A673 (cell line): ENCODE measurements around the gene TMEM106C. TPM values are rescaled to one million over a fixed set of nuclear protein-coding genes. Genes with fewer than 3 reads are reported as not detected.

ENCODE experiments used
- BruUV-seq: library from RNA; stranded (reverse); fragments of 400-500 nt; replicated peaks from 2 replicates; lab custom pipeline; 2021; lab: Mats Ljungman, UMichigan
- CTCF ChIA-PET: fragments of 300-600 bp; sonication (Branson Sonifier 250); formaldehyde crosslinking; loops from one replicate; lab custom pipeline; 2022; ENCODE audit warnings: antibody characterized with exemption; lab: Charles Lee
- POLR2A ChIA-PET: fragments of 300-600 bp; sonication (Branson Sonifier 250); formaldehyde crosslinking; loops from one replicate; lab custom pipeline; 2022; ENCODE audit warnings: antibody characterized with exemption; ENCODE audit not compliant: low non-redundant PET; lab: Charles Lee
- DNase-seq: peaks from one replicate; pipeline ENCODE4 v3.0.0-alpha.2; 2015; ENCODE audit warnings: low spot score
- H3K27ac ChIP-seq: fragments of 200-600 bp; sonication (generic); 2 replicates; pipeline ENCODE4 v1.5.1; 2016; ENCODE audit warnings: mixed run types, low read depth, mild to moderate bottlenecking, mixed read lengths, antibody characterized with exemption, low read length; ENCODE audit not compliant: poor library complexity, severe bottlenecking
- H3K27me3 ChIP-seq: fragments of 200-600 bp; sonication (generic); replicated peaks from 2 replicates; pipeline ENCODE4 v1.6.1; 2017; ENCODE audit warnings: mixed run types, low read depth, mild to moderate bottlenecking, mixed read lengths, antibody characterized with exemption, low read length; ENCODE audit not compliant: insufficient read depth, poor library complexity
- H3K36me3 ChIP-seq: fragments of 200-600 bp; sonication (generic); 2 replicates; pipeline ENCODE4 v1.6.1; 2016; ENCODE audit warnings: mixed run types, mild to moderate bottlenecking, mixed read lengths, antibody characterized with exemption, low read length; ENCODE audit not compliant: insufficient read depth, poor library complexity, severe bottlenecking
- H3K4me1 ChIP-seq: fragments of 200-600 bp; sonication (generic); 2 replicates; pipeline ENCODE4 v1.6.1; 2017; ENCODE audit warnings: mixed run types, mild to moderate bottlenecking, mixed read lengths, antibody characterized with exemption, low read length; ENCODE audit not compliant: insufficient read depth, poor library complexity, severe bottlenecking
- H3K4me3 ChIP-seq: fragments of 200-600 bp; sonication (generic); 2 replicates; pipeline ENCODE4 v1.5.1; 2016; ENCODE audit warnings: low read depth, mixed run types, mild to moderate bottlenecking, mixed read lengths, low read length; ENCODE audit not compliant: poor library complexity, severe bottlenecking
- H3K9me3 ChIP-seq: fragments of 200-600 bp; sonication (generic); 2 replicates; pipeline ENCODE4 v1.6.1; 2016; ENCODE audit warnings: mixed run types, low read depth, mild to moderate bottlenecking, mixed read lengths, antibody characterized with exemption, low read length; ENCODE audit not compliant: poor library complexity, severe bottlenecking
- CTCF ChIP-seq: fragments of 300-800, 200-600 bp; sonication (generic); conservative IDR thresholded peaks from 2 replicates; pipeline ENCODE4 v1.5.1; 2017; ENCODE audit warnings: low read depth, mild to moderate bottlenecking, antibody characterized with exemption, low read length, moderate library complexity, mixed read lengths
- EZH2 ChIP-seq: fragments of 200-600 bp; sonication (generic); IDR thresholded peaks from 2 replicates; pipeline ENCODE4 v1.6.1; 2017; ENCODE audit warnings: borderline replicate concordance, low read depth, mild to moderate bottlenecking, mixed read lengths, antibody characterized with exemption, low read length; ENCODE audit not compliant: poor library complexity, severe bottlenecking
- intact Hi-C: fragments of 100-400 bp; cut with micrococcal nuclease; formaldehyde crosslinking; loops from one replicate; pipeline ENCODE4 v1.10.0; 2022; ENCODE audit not compliant: unreplicated experiment
- total RNA-seq: library from RNA; stranded (reverse); gene quantifications from 2 replicates; pipeline ENCODE4 v1.2.3, GENCODE V29; 2021

Gene TMEM106C
- total RNA-seq, 1 experiment from 2014 or later: 182 TPM

GRCh38 chr12:47927346-47927745, 36.0 kb upstream of the TMEM106C start:
- Histone ChIP-seq H3K27ac (no peak overlapping the region), H3K4me1 (no peaks in the 10 kb centered on the region), H3K27me3 (peaks cover 34% of the 10 kb centered on the region), H3K9me3 (no peaks in the 10 kb centered on the region), H3K36me3 (no peaks in the 10 kb centered on the region), H3K4me3 (no peak overlapping the region)
- ChIA-PET POLR2A (no interaction called here), CTCF (no interaction called here)
- intact Hi-C loops: no loop called here
- TF ChIP-seq EZH2 (no peak), CTCF (no peak)
- BruUV-seq: no TSS peak
- DNase-seq: no peak

GRCh38 chr12:47930634-47931033, 32.8 kb upstream of the TMEM106C start:
- H3K27me3 ChIP-seq: peaks cover 19% of the 10 kb centered on the region
- POLR2A ChIA-PET: no interaction called here
- TF ChIP-seq EZH2 (no peak), CTCF (no peak)
- no peak overlapping the region for H3K27ac ChIP-seq
- no peaks in the 10 kb centered on the region for H3K9me3 ChIP-seq
- intact Hi-C loops: no loop called here
- CTCF ChIA-PET: no interaction called here
- H3K4me1 ChIP-seq: no peaks in the 10 kb centered on the region
- no TSS peak for BruUV-seq
- no peak overlapping the region for H3K4me3 ChIP-seq
- H3K36me3 ChIP-seq: no peaks in the 10 kb centered on the region
- no peak for DNase-seq

- Histone ChIP-seq H3K27ac (no peak overlapping the region), H3K9me3 (no peaks in the 10 kb centered on the region), H3K4me3 (no peak overlapping the region), H3K27me3 (peaks cover 19% of the 10 kb centered on the region), H3K36me3 (no peaks in the 10 kb centered on the region), H3K4me1 (no peaks in the 10 kb centered on the region)
- no peak for DNase-seq
- ChIA-PET POLR2A (no interaction called here), CTCF (no interaction called here)
- TF ChIP-seq EZH2 (no peak), CTCF (no peak)
- BruUV-seq: no TSS peak
- intact Hi-C loops: no loop called here
Measured at GRCh38 chr12:47931187-47931586, 32.2 kb upstream of the TMEM106C start.
